ENCODE results near the gene LRMDA.

DNA sequence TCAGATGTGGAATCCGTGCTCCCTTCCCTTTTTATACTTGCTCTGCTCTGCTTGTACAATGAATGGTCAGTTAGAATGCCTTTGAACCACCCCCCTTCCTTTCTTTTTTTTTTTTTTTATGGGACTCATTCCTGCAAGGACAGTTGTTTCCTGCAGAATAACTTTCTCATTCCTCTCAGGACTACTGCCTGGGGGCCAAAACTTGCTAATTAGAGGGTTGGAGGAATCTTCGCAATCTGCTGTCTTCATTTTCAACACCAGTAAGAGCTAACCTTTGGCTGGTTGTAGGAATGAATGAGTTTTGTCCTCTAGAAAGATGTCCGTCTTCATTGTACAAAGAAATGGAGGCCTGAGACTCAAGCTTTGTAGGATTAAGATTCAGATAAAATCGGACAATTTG lies 868.1 kb downstream of the LRMDA start:
- TF ChIP-seq, protein P1, sequence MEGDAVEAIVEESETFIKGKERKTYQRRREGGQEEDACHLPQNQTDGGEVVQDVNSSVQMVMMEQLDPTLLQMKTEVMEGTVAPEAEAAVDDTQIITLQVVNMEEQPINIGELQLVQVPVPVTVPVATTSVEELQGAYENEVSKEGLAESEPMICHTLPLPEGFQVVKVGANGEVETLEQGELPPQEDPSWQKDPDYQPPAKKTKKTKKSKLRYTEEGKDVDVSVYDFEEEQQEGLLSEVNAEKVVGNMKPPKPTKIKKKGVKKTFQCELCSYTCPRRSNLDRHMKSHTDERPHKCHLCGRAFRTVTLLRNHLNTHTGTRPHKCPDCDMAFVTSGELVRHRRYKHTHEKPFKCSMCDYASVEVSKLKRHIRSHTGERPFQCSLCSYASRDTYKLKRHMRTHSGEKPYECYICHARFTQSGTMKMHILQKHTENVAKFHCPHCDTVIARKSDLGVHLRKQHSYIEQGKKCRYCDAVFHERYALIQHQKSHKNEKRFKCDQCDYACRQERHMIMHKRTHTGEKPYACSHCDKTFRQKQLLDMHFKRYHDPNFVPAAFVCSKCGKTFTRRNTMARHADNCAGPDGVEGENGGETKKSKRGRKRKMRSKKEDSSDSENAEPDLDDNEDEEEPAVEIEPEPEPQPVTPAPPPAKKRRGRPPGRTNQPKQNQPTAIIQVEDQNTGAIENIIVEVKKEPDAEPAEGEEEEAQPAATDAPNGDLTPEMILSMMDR (IDR thresholded peaks at IDR 0.05) = no peak
- TF ChIP-seq POLR2AphosphoS5 (IDR thresholded peaks at IDR 0.05) = no peak
